ENCODE results near the gene EGLN2.
"Not testable (repeated sequence)": the region's sequence is repeated elsewhere in the genome, so short reads cannot be mapped to it uniquely, and the experiment has no call there.

Gene EGLN2

GRCh38 chr19:40781140-40781539 lies 17.9 kb upstream of the EGLN2 start:
- TF ChIP-seq CTCF (IDR thresholded peaks at IDR 0.05; ENCODE audit: low read depth, low read length, missing control alignments): no peak
- in situ Hi-C loops (cut with HindIII; ENCODE audit: low sequenced_read_pairs): no loop called here
- no peak for DNase-seq (ENCODE audit: low read depth)
- H3K4me3 ChIP-seq (ENCODE audit: low read depth, low read length): no peak overlapping the region

GRCh38 chr19:40783711-40784110 lies 15.3 kb upstream of the EGLN2 start:
- no peak overlapping the region for H3K4me3 ChIP-seq (ENCODE audit: low read depth, low read length)
- DNase-seq (ENCODE audit: low read depth): no peak
- no peak for TF ChIP-seq CTCF (IDR thresholded peaks at IDR 0.05; ENCODE audit: low read depth, low read length, missing control alignments)
- in situ Hi-C loops (cut with HindIII; ENCODE audit: low sequenced_read_pairs): no loop called here

- in situ Hi-C loops (cut with HindIII; ENCODE audit: low sequenced_read_pairs); H3K4me3 ChIP-seq (ENCODE audit: low read depth, low read length); DNase-seq (ENCODE audit: low read depth): not testable (repeated sequence)
Measured at GRCh38 chr19:40784146-40784545, 14.8 kb upstream of the EGLN2 start.

GRCh38 chr19:40785526-40785925 lies 13.5 kb upstream of the EGLN2 start:
- in situ Hi-C loops (cut with HindIII; ENCODE audit: low sequenced_read_pairs): no loop called here
- no peak for TF ChIP-seq CTCF (IDR thresholded peaks at IDR 0.05; ENCODE audit: low read depth, low read length, missing control alignments)
- H3K4me3 ChIP-seq (ENCODE audit: low read depth, low read length): no peak overlapping the region
- DNase-seq (ENCODE audit: low read depth): no peak

- no peak for TF ChIP-seq CTCF (IDR thresholded peaks at IDR 0.05; ENCODE audit: low read depth, low read length, missing control alignments)
- DNase-seq (ENCODE audit: low read depth): no peak
- in situ Hi-C loops (cut with HindIII; ENCODE audit: low sequenced_read_pairs): no loop called here
- no peak overlapping the region for H3K4me3 ChIP-seq (ENCODE audit: low read depth, low read length)
Measured at GRCh38 chr19:40786060-40787037, 12.6 kb upstream of the EGLN2 start.

- no peak for DNase-seq (ENCODE audit: low read depth)
- no peak overlapping the region for H3K4me3 ChIP-seq (ENCODE audit: low read depth, low read length)
- no peak for TF ChIP-seq CTCF (IDR thresholded peaks at IDR 0.05; ENCODE audit: low read depth, low read length, missing control alignments)
- in situ Hi-C loops (cut with HindIII; ENCODE audit: low sequenced_read_pairs): no loop called here
Measured at GRCh38 chr19:40791349-40791748, 7.6 kb upstream of the EGLN2 start.

- in situ Hi-C loops (cut with HindIII; ENCODE audit: low sequenced_read_pairs): no loop called here
- no peak for TF ChIP-seq CTCF (IDR thresholded peaks at IDR 0.05; ENCODE audit: low read depth, low read length, missing control alignments)
- no peak overlapping the region for H3K4me3 ChIP-seq (ENCODE audit: low read depth, low read length)
- DNase-seq (ENCODE audit: low read depth): no peak
Measured at GRCh38 chr19:40791996-40792395, 7.0 kb upstream of the EGLN2 start.

All from astrocyte of the cerebellum (primary cell).